Subcutaneous adipose tissue (tissue), 4 donors: ENCODE results near the gene EDC4. TPM values are rescaled to one million over a fixed set of nuclear protein-coding genes. Genes with fewer than 3 reads are reported as not detected.

Experiments
- small RNA-seq: library from RNA; depleted of rRNA; stranded (forward); fragments of <200 nt; gene quantifications from one replicate; pipeline ENCODE3, GENCODE V24; 2016
- total RNA-seq, 4 donors: library from RNA; depleted of rRNA; stranded (reverse); fragments of >200 nt; gene quantifications; one replicate each; pipeline ENCODE4 v1.1.0, GENCODE V29; 2016
- TF ChIP-seq, protein P1 (sequence below): fragments of 450-650 bp; IDR thresholded peaks from one replicate; pipeline ENCODE4 v1.5.1; 2016; ENCODE audit warnings: low read depth, mild to moderate bottlenecking, control low read depth, antibody characterized with exemption, moderate library complexity

Gene EDC4
- total RNA-seq, 4 donors from 2014 or later = 21.0 to 47.5 (median 28.3) TPM

DNA sequence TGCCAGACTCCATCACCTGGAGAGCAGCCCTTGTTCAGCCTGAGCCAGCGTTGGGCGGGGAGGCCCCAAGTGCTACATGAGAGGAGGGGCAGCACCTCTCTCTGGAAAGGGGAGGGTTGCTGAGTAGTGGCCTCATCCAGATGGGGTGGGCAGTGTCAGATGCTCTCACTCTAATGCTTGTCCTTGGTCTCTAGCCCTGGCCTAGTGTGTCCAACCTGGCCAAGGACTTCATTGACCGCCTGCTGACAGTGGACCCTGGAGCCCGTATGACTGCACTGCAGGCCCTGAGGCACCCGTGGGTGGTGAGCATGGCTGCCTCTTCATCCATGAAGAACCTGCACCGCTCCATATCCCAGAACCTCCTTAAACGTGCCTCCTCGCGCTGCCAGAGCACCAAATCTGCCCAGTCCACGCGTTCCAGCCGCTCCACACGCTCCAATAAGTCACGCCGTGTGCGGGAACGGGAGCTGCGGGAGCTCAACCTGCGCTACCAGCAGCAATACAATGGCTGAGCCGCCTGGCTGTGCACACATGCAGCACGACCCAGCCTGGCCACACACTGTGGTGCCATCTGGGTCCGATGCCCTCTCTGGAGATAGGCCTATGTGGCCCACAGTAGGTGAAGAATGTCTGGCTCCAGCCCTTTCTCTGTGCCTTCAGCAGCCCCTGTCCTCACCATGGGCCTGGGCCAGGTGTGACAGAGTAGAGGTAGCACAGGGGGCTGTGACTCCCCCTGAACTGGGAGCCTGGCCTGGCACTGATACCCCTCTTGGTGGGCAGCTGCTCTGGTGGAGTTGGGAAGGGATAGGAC, 54.5 kb downstream of the EDC4 start:
- TF ChIP-seq, protein P1, sequence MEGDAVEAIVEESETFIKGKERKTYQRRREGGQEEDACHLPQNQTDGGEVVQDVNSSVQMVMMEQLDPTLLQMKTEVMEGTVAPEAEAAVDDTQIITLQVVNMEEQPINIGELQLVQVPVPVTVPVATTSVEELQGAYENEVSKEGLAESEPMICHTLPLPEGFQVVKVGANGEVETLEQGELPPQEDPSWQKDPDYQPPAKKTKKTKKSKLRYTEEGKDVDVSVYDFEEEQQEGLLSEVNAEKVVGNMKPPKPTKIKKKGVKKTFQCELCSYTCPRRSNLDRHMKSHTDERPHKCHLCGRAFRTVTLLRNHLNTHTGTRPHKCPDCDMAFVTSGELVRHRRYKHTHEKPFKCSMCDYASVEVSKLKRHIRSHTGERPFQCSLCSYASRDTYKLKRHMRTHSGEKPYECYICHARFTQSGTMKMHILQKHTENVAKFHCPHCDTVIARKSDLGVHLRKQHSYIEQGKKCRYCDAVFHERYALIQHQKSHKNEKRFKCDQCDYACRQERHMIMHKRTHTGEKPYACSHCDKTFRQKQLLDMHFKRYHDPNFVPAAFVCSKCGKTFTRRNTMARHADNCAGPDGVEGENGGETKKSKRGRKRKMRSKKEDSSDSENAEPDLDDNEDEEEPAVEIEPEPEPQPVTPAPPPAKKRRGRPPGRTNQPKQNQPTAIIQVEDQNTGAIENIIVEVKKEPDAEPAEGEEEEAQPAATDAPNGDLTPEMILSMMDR = no peak

- TF ChIP-seq, protein P1 = no peak
Measured at GRCh38 chr16:67928147-67928546, 55.3 kb downstream of the EDC4 start.

- TF ChIP-seq, protein P1 = no peak
Measured at GRCh38 chr16:67928561-67929364, 55.9 kb downstream of the EDC4 start.

DNA sequence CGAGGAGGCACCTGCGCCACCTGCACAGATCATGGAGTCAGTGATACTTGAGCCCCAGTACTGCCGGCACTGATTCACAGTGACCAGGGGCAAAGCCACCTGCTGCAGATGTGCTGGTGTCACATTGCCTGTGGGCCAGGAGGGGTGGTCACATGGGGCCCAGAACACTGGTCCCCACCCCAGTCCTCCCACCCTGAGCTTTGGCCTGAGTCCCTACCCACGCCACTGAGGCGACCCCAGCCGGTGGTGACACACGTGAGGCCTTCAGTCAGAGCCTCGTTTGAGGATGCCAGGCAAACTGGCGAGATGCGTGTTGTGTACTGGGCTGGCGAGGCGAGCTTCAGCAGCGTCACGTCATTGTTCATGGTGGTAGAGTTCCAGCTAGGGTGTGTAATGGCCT, 57.3 kb downstream of the EDC4 start:
- TF ChIP-seq, protein P1 = no peak

GRCh38 chr16:67930678-67931211, 57.9 kb downstream of the EDC4 start:
- TF ChIP-seq, protein P1 = no peak

Small RNA genes within 50 kb of the gene (small RNA-seq; reads per million reads assigned to genes)
- not detected for gene AC040162.2
- gene NRN1L = not detected

Other genes starting within 250 kb of the EDC4 start
- 1 to 10 TPM in 1 of 4 donors, under 1 TPM in 2, not detected in 1; 0.38 to 2.0 (median 0.44) TPM for gene CARMIL2, start 227.9 kb upstream of the EDC4 start, total RNA-seq
- 10 to 100 TPM in 3 of 4 donors, 1 to 10 TPM in 1; 8.0 to 19.2 (median 14.9) TPM for gene ACD, start 212.8 kb upstream of the EDC4 start, total RNA-seq
- gene PARD6A, start 212.1 kb upstream of the EDC4 start, total RNA-seq = 1 to 10 TPM; 2.8 to 5.4 (median 4.8) TPM
- gene ENKD1, start 206.3 kb upstream of the EDC4 start, total RNA-seq = 10 to 100 TPM in 3 of 4 donors, 1 to 10 TPM in 1; 6.2 to 17.6 (median 16.0) TPM
- 10 to 100 TPM in 2 of 4 donors, 1 to 10 TPM in 1, under 1 TPM in 1; 0.98 to 14.5 (median 10.7) TPM for gene C16orf86, start 206.2 kb upstream of the EDC4 start, total RNA-seq
- gene GFOD2, start 153.7 kb upstream of the EDC4 start, total RNA-seq = 10 to 100 TPM in 3 of 4 donors, 1 to 10 TPM in 1; 9.1 to 21.1 (median 13.6) TPM
- 10 to 100 TPM in 1 of 4 donors, 1 to 10 TPM in 3; 8.1 to 11.7 (median 9.3) TPM for gene RANBP10, start 66.5 kb upstream of the EDC4 start, total RNA-seq
- gene TSNAXIP1, start 66.2 kb upstream of the EDC4 start, total RNA-seq = 1 to 10 TPM in 2 of 4 donors, under 1 TPM in 1, not detected in 1; 0.88 to 1.5 (median 1.0) TPM
- 10 to 100 TPM; 21.2 to 36.9 (median 34.0) TPM for gene THAP11, start 30.7 kb upstream of the EDC4 start, total RNA-seq
- gene NUTF2, start 26.1 kb upstream of the EDC4 start, total RNA-seq = 10 to 100 TPM; 56.5 to 98.2 (median 75.4) TPM
- 10 to 100 TPM; 22.8 to 48.0 (median 30.8) TPM for gene CENPT, start 25.4 kb upstream of the EDC4 start, total RNA-seq
- 1 to 10 TPM in 3 of 4 donors, not detected in 1; 1.3 to 7.2 (median 2.5) TPM for gene NRN1L, start 11.8 kb downstream of the EDC4 start, total RNA-seq
- gene PSKH1, start 20.2 kb downstream of the EDC4 start, total RNA-seq = 10 to 100 TPM in 2 of 4 donors, 1 to 10 TPM in 2; 7.0 to 28.4 (median 10.9) TPM
- 1 to 10 TPM in 1 of 4 donors, under 1 TPM in 2, not detected in 1; 0.85 to 4.1 (median 0.88) TPM for gene CTRL, start 58.8 kb downstream of the EDC4 start, total RNA-seq
- 10 to 100 TPM; 10.3 to 45.8 (median 39.9) TPM for gene PSMB10, start 63.8 kb downstream of the EDC4 start, total RNA-seq
- gene LCAT, start 71.1 kb downstream of the EDC4 start, total RNA-seq = 10 to 100 TPM in 2 of 4 donors, 1 to 10 TPM in 2; 7.9 to 16.2 (median 10.5) TPM
- 10 to 100 TPM; 36.2 to 77.2 (median 36.9) TPM for gene SLC12A4, start 95.6 kb downstream of the EDC4 start, total RNA-seq
- gene DPEP3, start 107.4 kb downstream of the EDC4 start, total RNA-seq = under 1 TPM in 1 of 4 donors, not detected in 3; 0.22 TPM
- 10 to 100 TPM in 1 of 4 donors, 1 to 10 TPM in 2, under 1 TPM in 1; 0.98 to 28.7 (median 9.5) TPM for gene DPEP2, start 126.4 kb downstream of the EDC4 start, total RNA-seq
- gene DPEP2NB, start 142.9 kb downstream of the EDC4 start, total RNA-seq = not detected
- gene DDX28, start 150.2 kb downstream of the EDC4 start, total RNA-seq = 1 to 10 TPM; 6.2 to 8.5 (median 7.2) TPM
- 10 to 100 TPM in 2 of 4 donors, 1 to 10 TPM in 2; 6.4 to 19.8 (median 9.8) TPM for gene DUS2, start 150.2 kb downstream of the EDC4 start, total RNA-seq
- 10 to 100 TPM; 39.9 to 47.6 (median 45.5) TPM for gene NFATC3, start 212.3 kb downstream of the EDC4 start, total RNA-seq